AG10803 (cell line): Measurements from ENCODE around the gene HNRNPM.

Experiments
- DNase-seq: peaks from one replicate; pipeline ENCODE4 v3.0.0; 2010; ENCODE audit warnings: low read depth
- H3K4me3 ChIP-seq: 2 replicates; pipeline ENCODE4 v1.5.1; 2011; ENCODE audit warnings: mild to moderate bottlenecking, low read length, control low read depth
- TF ChIP-seq, protein P1 (sequence below): conservative IDR thresholded peaks from 2 replicates; pipeline ENCODE4 v1.5.1; 2011; ENCODE audit warnings: mild to moderate bottlenecking, low read length, control low read depth, inconsistent platforms

The HNRNPM gene

DNA sequence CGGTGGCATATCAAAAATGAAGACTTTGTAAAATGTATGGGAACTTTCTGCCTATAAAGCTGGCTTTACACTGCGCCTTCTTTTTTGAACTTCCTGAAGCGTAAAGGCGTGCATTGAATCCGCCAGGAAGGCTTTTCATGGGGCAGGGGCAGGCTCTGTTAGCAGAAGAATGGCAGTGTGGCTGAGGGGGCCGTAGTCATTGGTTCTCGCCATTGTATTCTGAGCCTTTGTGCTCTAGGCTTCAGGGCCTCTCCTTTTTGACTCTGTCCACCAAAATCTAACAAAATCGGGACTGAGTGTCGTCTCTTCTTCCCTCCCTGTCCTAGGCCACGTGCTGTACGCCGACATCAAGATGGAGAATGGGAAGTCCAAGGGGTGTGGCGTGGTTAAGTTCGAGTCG, 43.6 kb downstream of the HNRNPM start:
- H3K4me3 ChIP-seq = no peak overlapping the region
- TF ChIP-seq, protein P1, sequence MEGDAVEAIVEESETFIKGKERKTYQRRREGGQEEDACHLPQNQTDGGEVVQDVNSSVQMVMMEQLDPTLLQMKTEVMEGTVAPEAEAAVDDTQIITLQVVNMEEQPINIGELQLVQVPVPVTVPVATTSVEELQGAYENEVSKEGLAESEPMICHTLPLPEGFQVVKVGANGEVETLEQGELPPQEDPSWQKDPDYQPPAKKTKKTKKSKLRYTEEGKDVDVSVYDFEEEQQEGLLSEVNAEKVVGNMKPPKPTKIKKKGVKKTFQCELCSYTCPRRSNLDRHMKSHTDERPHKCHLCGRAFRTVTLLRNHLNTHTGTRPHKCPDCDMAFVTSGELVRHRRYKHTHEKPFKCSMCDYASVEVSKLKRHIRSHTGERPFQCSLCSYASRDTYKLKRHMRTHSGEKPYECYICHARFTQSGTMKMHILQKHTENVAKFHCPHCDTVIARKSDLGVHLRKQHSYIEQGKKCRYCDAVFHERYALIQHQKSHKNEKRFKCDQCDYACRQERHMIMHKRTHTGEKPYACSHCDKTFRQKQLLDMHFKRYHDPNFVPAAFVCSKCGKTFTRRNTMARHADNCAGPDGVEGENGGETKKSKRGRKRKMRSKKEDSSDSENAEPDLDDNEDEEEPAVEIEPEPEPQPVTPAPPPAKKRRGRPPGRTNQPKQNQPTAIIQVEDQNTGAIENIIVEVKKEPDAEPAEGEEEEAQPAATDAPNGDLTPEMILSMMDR = no peak
- no peak for DNase-seq

GRCh38 chr19:8489561-8490394, 45.0 kb downstream of the HNRNPM start:
- no peak for DNase-seq

GRCh38 chr19:8490395-8490760, 45.6 kb downstream of the HNRNPM start:
- H3K4me3 ChIP-seq = no peak overlapping the region
- TF ChIP-seq, protein P1 = no peak
- DNase-seq = no peak

More at GRCh38 chr19:8489561-8490394, 45.0 kb downstream of the HNRNPM start:
- TF ChIP-seq, protein P1 = no peak
- no peak overlapping the region for H3K4me3 ChIP-seq

DNA sequence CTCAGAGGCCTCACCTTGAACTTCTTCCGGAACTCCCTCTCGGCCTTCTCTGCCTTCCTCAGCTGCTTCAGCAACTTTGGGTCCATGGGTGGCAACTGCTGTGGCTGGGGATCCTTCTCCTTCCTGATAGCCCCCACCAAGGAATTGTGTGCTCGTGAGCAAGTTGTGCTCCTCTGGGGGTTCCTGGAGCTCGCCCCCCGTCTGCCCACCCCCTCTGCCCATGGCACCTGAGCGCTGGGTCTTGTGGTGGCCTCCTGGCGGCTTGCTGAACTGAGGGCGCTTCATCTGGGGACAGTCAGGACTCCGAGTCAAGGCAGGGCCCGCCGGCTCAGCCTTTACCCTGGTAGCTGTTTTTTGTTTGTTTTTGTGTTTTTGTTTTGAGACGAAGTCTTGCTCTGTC, 46.1 kb downstream of the HNRNPM start:
- TF ChIP-seq, protein P1 = no peak
- no peak overlapping the region for H3K4me3 ChIP-seq
- DNase-seq = no peak

DNA sequence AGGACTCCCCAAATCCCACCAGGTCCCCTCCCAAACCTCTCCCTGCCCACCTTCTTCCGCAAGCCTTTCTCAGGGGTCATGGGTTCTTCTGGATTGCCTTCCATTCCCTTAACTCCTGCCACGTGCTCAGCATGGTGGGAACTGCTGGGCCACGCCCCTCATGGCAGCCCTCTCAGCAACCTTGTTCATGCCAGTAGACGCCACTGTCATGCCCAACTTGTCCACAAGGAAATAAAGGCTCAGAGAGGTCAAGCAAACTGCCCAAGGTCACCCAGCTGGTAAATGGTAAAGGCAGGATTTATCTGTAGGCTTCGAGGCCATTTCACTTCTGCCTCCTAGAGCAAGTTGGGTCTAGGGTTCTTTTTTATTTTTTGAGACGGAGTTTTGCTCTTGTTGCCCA, 46.8 kb downstream of the HNRNPM start:
- DNase-seq = no peak
- H3K4me3 ChIP-seq = no peak overlapping the region

GRCh38 chr19:8494158-8494557, 49.4 kb downstream of the HNRNPM start:
- no peak for DNase-seq
- H3K4me3 ChIP-seq = no peak overlapping the region
- TF ChIP-seq, protein P1 = no peak

More for the DNA sequence above, 46.8 kb downstream of the HNRNPM start:
- TF ChIP-seq, protein P1 = no peak

DNA sequence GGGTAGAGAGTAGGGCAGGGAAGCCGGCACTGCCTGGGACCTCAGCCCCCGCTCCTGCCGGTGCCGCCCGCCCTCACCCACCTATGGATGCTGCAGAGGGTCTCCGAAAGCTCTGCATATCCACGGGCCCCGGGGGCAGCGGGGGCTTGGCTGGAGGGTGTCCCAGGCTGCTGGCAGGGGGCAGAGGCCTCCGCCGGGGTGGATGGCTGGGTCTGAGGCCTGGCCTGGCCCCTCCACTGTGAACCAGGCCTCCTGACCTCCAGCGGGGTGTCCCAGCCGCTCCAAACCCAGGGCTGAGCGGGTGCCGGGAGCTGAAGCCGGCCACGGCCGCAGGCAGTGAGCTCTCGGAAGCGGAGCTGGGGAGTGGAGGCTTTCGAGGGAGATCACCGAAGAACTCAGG, 53.5 kb downstream of the HNRNPM start:
- TF ChIP-seq, protein P1 = no peak
- no peak overlapping the region for H3K4me3 ChIP-seq
- DNase-seq = no peak
